Esophagus muscularis mucosa (tissue), 4 donors: ENCODE measurements around the gene TRPT1. TPM values are rescaled to one million over a fixed set of nuclear protein-coding genes. Genes with fewer than 3 reads are reported as not detected.

ENCODE experiments used
- DNase-seq: peaks from one replicate; pipeline ENCODE4 v3.0.0-alpha.2; 2017; ENCODE audit errors: extremely low spot score
- H3K27ac ChIP-seq, 4 donors: fragments of 200-600 bp; sonication (generic); replicated peaks in 1 of 4; 1 replicate in 3 of 4; 2 replicates in 1 of 4; pipeline ENCODE4 v1.5.1; 2016 to 2019; ENCODE audit warnings: mild to moderate bottlenecking in 1 of 4
- H3K27me3 ChIP-seq, 4 donors: fragments of 200-600 bp; sonication (generic); one replicate each; pipeline versions ENCODE4 v1.5.1 to v1.6.0; 2016 to 2019
- H3K36me3 ChIP-seq, 4 donors: fragments of 200-600 bp; sonication (generic); one replicate each; pipeline ENCODE4 v1.5.1; 2016 to 2019
- H3K4me1 ChIP-seq, 4 donors: fragments of 200-600 bp; sonication (generic); one replicate each; pipeline ENCODE4 v1.5.1; 2016 to 2019
- H3K4me3 ChIP-seq, 4 donors: fragments of 200-600 bp; sonication (generic); 1 replicate in 2 of 4; 2 replicates in 2 of 4; pipeline ENCODE4 v1.5.1; 2016 to 2019; ENCODE audit warnings: mild to moderate bottlenecking in 4 of 4, moderate library complexity in 1 of 4
- H3K9me3 ChIP-seq, 4 donors: fragments of 200-600 bp; sonication (generic); 1 replicate in 3 of 4; 2 replicates in 1 of 4; pipeline ENCODE4 v1.5.1; 2016 to 2019
- CTCF ChIP-seq, 3 experiments: fragments of 200-600 bp in 2 of 3; fragments of 450-650 bp in 1 of 3; sonication (generic) in 2 of 3; IDR thresholded peaks; one replicate each; pipeline ENCODE4 v1.5.1; 2017 to 2019; ENCODE audit warnings: antibody characterized with exemption in 3 of 3, mild to moderate bottlenecking in 2 of 3, moderate library complexity in 1 of 3
- EP300 ChIP-seq: sonication (generic); formaldehyde crosslinking; IDR thresholded peaks from one replicate; pipeline ENCODE4 v1.6.1; 2017; ENCODE audit warnings: antibody characterized with exemption
- POLR2A ChIP-seq: fragments of 450-650 bp; IDR thresholded peaks from one replicate; pipeline ENCODE4 v1.6.1; 2017; ENCODE audit warnings: antibody characterized with exemption, moderate library complexity, mild to moderate bottlenecking, low read depth
- POLR2AphosphoS5 ChIP-seq, 2 donors: sonication (generic); formaldehyde crosslinking; IDR thresholded peaks; one replicate each; pipeline ENCODE4 v1.6.1; 2017; ENCODE audit warnings: antibody characterized with exemption in 2 of 2
- WGBS: methylation state at CpG from one replicate; pipeline ENCODE4 v1.1.5; 2018; 5-methylcytosine and 5-hydroxymethylcytosine counted together
- intact Hi-C: fragments of 100-400 bp; cut with DNase I; formaldehyde crosslinking; loops from one replicate; pipeline ENCODE4 v1.15.1; 2023
- total RNA-seq, 4 donors: library from RNA; depleted of rRNA; stranded (reverse); fragments of >200 nt; gene quantifications; one replicate each; pipeline versions ENCODE4 v1.1.0 to v1.2.1, GENCODE V29; 2016

Gene TRPT1
- total RNA-seq, 4 donors from 2014 or later: 42.3 to 90.5 (median 72.1) TPM

- intact Hi-C loops: no loop called here
- Histone ChIP-seq H3K4me3 (no peak overlapping the region), H3K27ac (no peak overlapping the region), H3K27me3 (no peaks in the 10 kb centered on the region), H3K36me3 (peaks cover 16 to 44% (median 40%) of the 10 kb centered on the region in 4 donors), H3K9me3 (no peaks in the 10 kb centered on the region), H3K4me1 (peaks cover 30 to 46% (median 39%) of the 10 kb centered on the region in 4 donors)
- TF ChIP-seq CTCF (IDR thresholded peaks at IDR 0.05): no peak
- no peak for TF ChIP-seq EP300
- no peak for TF ChIP-seq POLR2AphosphoS5 (IDR thresholded peaks at IDR 0.05)
- TF ChIP-seq POLR2A: no peak
- WGBS: 51% methylated on average over 3 of the region's 5 CpGs
- no peak for DNase-seq
Observed at GRCh38 chr11:64253481-64253880, 27.5 kb upstream of the TRPT1 start.

- no peak for DNase-seq
- WGBS: 75% methylated on average over 3 of the region's 8 CpGs
- peaks cover 16 to 39% (median 36%) of the 10 kb centered on the region in 4 donors for H3K36me3 ChIP-seq
- no peaks in the 10 kb centered on the region for H3K9me3 ChIP-seq
- peak overlapping the region; percentile 81 to 86 (median 84) for H3K27ac ChIP-seq
- intact Hi-C loops: no loop called here
- H3K27me3 ChIP-seq: no peaks in the 10 kb centered on the region
- TF ChIP-seq POLR2A (no peak), CTCF (IDR thresholded peaks at IDR 0.05) (no peak), EP300 (no peak), POLR2AphosphoS5 (IDR thresholded peaks at IDR 0.05) (no peak)
- H3K4me3 ChIP-seq: peak overlapping the region; percentile 88 to 93 (median 92)
- H3K4me1 ChIP-seq: peaks cover 30 to 50% (median 41%) of the 10 kb centered on the region in 4 donors
Observed at GRCh38 chr11:64253043-64253442, 27.1 kb upstream of the TRPT1 start.

GRCh38 chr11:64252003-64252872, 26.3 kb upstream of the TRPT1 start:
- no peaks in the 10 kb centered on the region for H3K27me3 ChIP-seq
- no peak for DNase-seq
- peak overlapping the region; percentile 88 to 93 (median 92) for H3K4me3 ChIP-seq
- WGBS: 0% methylated on average over 11 of the region's 23 CpGs
- peak; percentile 13 to 37 (median 21) for TF ChIP-seq CTCF (IDR thresholded peaks at IDR 0.05)
- TF ChIP-seq POLR2A: no peak
- H3K9me3 ChIP-seq: no peaks in the 10 kb centered on the region
- H3K4me1 ChIP-seq: peaks cover 36 to 57% (median 49%) of the 10 kb centered on the region in 4 donors
- peak overlapping the region; percentile 81 to 86 (median 84) for H3K27ac ChIP-seq
- intact Hi-C loops: loop anchor here (1.0 kb wide), 1 partner anchor 48 kb away; no protein-coding TSS in a partner anchor
- peaks cover 16 to 31% (median 30%) of the 10 kb centered on the region in 4 donors for H3K36me3 ChIP-seq

- peaks cover 36 to 61% (median 53%) of the 10 kb centered on the region in 4 donors for H3K4me1 ChIP-seq
- no peaks in the 10 kb centered on the region for H3K9me3 ChIP-seq
- no peak for TF ChIP-seq POLR2AphosphoS5 (IDR thresholded peaks at IDR 0.05)
- TF ChIP-seq EP300: no peak
- no peak for TF ChIP-seq POLR2A
- TF ChIP-seq CTCF (IDR thresholded peaks at IDR 0.05): no peak
- intact Hi-C loops: loop anchor here (1.0 kb wide), 1 partner anchor 47 kb away; no protein-coding TSS in a partner anchor
- WGBS: 3% methylated on average over 7 of the region's 18 CpGs
- no peaks in the 10 kb centered on the region for H3K27me3 ChIP-seq
- peak overlapping the region; percentile 88 to 93 (median 92) for H3K4me3 ChIP-seq
- H3K36me3 ChIP-seq: peaks cover 15 to 26% (median 25%) of the 10 kb centered on the region in 4 donors
- H3K27ac ChIP-seq: peak overlapping the region; percentile 81 to 86 (median 84)
- DNase-seq: no peak
Observed at GRCh38 chr11:64251753-64252002, 25.7 kb upstream of the TRPT1 start.
